ENCODE data around the gene TCL1A. TPM values are rescaled to one million over a fixed set of nuclear protein-coding genes. Genes with fewer than 3 reads are reported as not detected.

Gene TCL1A
- total and polyA plus RNA-seq, 9 of the 15 experiments (the other 6 are each of a cell fraction or from before 2014, with no cell fraction given): 0.10 to 0.11 TPM; not detected in 7

DNA sequence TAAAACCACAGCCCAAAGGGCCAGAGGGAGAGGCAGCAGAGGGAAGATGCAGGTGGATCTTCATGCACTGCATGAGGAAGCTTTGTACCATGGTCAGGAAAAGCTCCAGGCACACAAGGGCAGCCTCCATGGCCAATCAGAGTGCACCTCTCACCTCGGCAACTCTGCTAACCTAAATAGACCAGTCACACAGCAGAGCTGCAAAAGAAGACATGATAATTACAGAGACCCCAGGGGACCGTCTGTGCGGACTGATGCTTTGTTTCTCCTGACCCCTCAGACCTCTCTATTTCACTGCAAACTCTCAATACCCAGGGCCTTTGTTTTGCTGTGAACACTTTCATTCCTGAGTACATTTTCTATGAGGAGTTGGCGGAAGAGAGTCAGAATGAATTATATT, 38.4 kb downstream of the TCL1A start:
- Histone ChIP-seq H4K20me1 (replicated peaks; ENCODE audit: control insufficient read depth, insufficient read depth, low read length) (no peaks in the 10 kb centered on the region), H2AFZ (ENCODE audit: low read depth, low read length) (no peak overlapping the region), H3K9me1 (ENCODE audit: control insufficient read depth, insufficient read depth, low read length) (no peaks in the 10 kb centered on the region), H3K4me2 (ENCODE audit: insufficient read depth, low read length) (no peak overlapping the region), H3K4me3 (no peak overlapping the region), H3K27ac (ENCODE audit: extremely low read depth, low read depth, low read length) (no peak overlapping the region), H3K79me2 (ENCODE audit: control insufficient read depth, insufficient read depth, low read length) (no peaks in the 10 kb centered on the region), H3K9me3 (replicated peaks; ENCODE audit: control insufficient read depth, insufficient read depth, low read depth, low read length) (no peaks in the 10 kb centered on the region), H3K4me1 (replicated peaks in 1 of 2; ENCODE audit: control insufficient read depth in 2 of 2, insufficient read depth in 2 of 2, low read length in 2 of 2) (no peaks in the 10 kb centered on the region), H3K9ac (ENCODE audit: insufficient read depth in 1 of 2, low read depth in 2 of 2, low read length in 2 of 2) (no peak overlapping the region), H3K36me3 (ENCODE audit: control insufficient read depth, insufficient read depth, low read length) (no peaks in the 10 kb centered on the region), H3K27me3 (ENCODE audit: control insufficient read depth in 2 of 2, insufficient read depth in 2 of 2, low read length in 2 of 2) (peaks cover 0 to 12% of the 10 kb centered on the region in 2 experiments; a peak in 2 of 5 replicates)
- TF ChIP-seq CREB1 (IDR thresholded peaks at IDR 0.05): no peak
- TF ChIP-seq CREB1 (CRISPR knock-in tag; IDR thresholded peaks at IDR 0.05): no peak
- no peak for TF ChIP-seq DIDO1 (tag; IDR thresholded peaks at IDR 0.05; ENCODE audit: low read depth)
- TF ChIP-seq, protein P1, sequence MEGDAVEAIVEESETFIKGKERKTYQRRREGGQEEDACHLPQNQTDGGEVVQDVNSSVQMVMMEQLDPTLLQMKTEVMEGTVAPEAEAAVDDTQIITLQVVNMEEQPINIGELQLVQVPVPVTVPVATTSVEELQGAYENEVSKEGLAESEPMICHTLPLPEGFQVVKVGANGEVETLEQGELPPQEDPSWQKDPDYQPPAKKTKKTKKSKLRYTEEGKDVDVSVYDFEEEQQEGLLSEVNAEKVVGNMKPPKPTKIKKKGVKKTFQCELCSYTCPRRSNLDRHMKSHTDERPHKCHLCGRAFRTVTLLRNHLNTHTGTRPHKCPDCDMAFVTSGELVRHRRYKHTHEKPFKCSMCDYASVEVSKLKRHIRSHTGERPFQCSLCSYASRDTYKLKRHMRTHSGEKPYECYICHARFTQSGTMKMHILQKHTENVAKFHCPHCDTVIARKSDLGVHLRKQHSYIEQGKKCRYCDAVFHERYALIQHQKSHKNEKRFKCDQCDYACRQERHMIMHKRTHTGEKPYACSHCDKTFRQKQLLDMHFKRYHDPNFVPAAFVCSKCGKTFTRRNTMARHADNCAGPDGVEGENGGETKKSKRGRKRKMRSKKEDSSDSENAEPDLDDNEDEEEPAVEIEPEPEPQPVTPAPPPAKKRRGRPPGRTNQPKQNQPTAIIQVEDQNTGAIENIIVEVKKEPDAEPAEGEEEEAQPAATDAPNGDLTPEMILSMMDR (IDR thresholded peaks at IDR 0.05 in 2 of 3, conservative IDR thresholded peaks at IDR 0.05 in 1 of 3; ENCODE audit: insufficient read depth in 2 of 3, low read depth in 1 of 3, low read length in 3 of 3): no peak
- TF ChIP-seq ZNF184 (CRISPR knock-in tag; IDR thresholded peaks at IDR 0.05): no peak
- no peak for DNase-seq (ENCODE audit: extremely low read depth in 1 of 4, low spot score in 3 of 4)
- intact Hi-C loops (cut with micrococcal nuclease): no loop called here
- 0% methylated on average over 4 of the region's 4 CpGs for WGBS (ENCODE audit: insufficient coverage, low coverage, missing lambda C conversion rate)
- ChIA-PET POLR2A (interaction anchor here (0.6 kb wide), 1 partner anchor 88 kb away, joined by 3 read pairs; no protein-coding TSS in a partner anchor), CTCF (ENCODE audit: low intra/inter-chr PET ratio) (no interaction called here)
- FAIRE-seq: no peak
- no peak for ATAC-seq
- no TSS peak for BruUV-seq (replicated peaks)
- in situ Hi-C loops (cut with MboI): no loop called here
